Measurements from ENCODE around the gene RNF150.

DNA sequence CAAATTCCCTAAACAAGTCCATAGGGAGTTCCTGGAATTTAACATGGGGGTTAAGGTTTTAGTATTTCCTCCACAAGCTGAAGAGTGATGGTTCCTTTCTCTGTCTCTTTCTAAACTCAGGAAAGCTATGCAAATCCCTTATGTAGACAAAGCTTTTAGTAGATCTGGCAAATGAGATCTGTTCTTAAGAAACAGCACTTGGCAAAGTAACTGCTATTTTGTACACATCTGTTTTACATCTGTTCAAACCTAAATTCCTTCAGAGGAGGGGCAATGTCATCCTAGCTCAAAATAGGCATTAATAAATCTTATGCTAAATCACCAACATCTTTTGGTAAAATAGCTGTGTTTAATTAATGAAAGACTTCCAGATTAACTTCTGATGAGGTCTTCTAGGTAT is 239.3 kb downstream of the RNF150 start:
- no peak for TF ChIP-seq CTCF (tag by site-specific recombination; IDR thresholded peaks at IDR 0.05)
- TF ChIP-seq ZNF114 (tag by site-specific recombination; IDR thresholded peaks at IDR 0.05), result no peak
- TF ChIP-seq ZNF777 (tag by site-specific recombination; IDR thresholded peaks at IDR 0.05; ENCODE audit: borderline replicate concordance), result no peak
- no peak for TF ChIP-seq GLIS1 (tag by site-specific recombination; IDR thresholded peaks at IDR 0.05)
- TF ChIP-seq ZBTB10 (tag by site-specific recombination; IDR thresholded peaks at IDR 0.05), result no peak
- TF ChIP-seq SP2 (tag by site-specific recombination; IDR thresholded peaks at IDR 0.05), result no peak
- no peak for TF ChIP-seq ZNF26 (tag by site-specific recombination; IDR thresholded peaks at IDR 0.05)
- no peak for TF ChIP-seq REPIN1 (tag by site-specific recombination; IDR thresholded peaks at IDR 0.05; ENCODE audit: low read depth)
- no peak for TF ChIP-seq ZBTB48 (tag by site-specific recombination; IDR thresholded peaks at IDR 0.05)
